ENCODE results near the gene WDR88.

DNA sequence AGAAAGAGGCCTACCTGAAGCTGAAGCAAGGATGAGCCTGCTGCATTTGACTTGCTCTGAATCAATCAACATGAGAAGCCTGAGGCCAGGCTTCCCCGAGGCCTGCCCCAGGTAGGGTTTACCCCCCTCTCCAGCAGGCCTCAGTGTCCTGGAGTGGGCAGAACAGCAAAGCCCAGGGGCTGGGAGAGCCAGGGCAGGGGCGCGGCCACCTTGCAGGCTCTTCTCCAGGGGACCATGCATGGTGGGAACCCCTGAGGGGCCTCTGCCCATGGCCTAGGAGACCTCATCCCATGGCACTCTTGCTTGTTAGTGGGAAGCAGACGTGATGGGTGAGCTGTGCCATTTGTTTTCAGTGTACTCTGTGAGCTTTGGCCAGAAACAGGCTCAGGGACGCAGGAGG, 42.3 kb downstream of the WDR88 start:
- TF ChIP-seq, protein P1, sequence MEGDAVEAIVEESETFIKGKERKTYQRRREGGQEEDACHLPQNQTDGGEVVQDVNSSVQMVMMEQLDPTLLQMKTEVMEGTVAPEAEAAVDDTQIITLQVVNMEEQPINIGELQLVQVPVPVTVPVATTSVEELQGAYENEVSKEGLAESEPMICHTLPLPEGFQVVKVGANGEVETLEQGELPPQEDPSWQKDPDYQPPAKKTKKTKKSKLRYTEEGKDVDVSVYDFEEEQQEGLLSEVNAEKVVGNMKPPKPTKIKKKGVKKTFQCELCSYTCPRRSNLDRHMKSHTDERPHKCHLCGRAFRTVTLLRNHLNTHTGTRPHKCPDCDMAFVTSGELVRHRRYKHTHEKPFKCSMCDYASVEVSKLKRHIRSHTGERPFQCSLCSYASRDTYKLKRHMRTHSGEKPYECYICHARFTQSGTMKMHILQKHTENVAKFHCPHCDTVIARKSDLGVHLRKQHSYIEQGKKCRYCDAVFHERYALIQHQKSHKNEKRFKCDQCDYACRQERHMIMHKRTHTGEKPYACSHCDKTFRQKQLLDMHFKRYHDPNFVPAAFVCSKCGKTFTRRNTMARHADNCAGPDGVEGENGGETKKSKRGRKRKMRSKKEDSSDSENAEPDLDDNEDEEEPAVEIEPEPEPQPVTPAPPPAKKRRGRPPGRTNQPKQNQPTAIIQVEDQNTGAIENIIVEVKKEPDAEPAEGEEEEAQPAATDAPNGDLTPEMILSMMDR (IDR thresholded peaks at IDR 0.05; ENCODE audit: low read depth, low read length, poor library complexity, severe bottlenecking): no peak
- TF ChIP-seq EZH2phosphoT487 (IDR thresholded peaks at IDR 0.05; ENCODE audit: borderline replicate concordance, low read length): no peak

Measured in DOHH2 (cell line).